Karpas-422 (cell line): Measurements from ENCODE around the gene SLC25A21. TPM values are rescaled to one million over a fixed set of nuclear protein-coding genes. Genes with fewer than 3 reads are reported as not detected.

Experiments
- DNase-seq: peaks from one replicate; pipeline ENCODE4 v3.0.0-alpha.2; 2015
- H2AFZ ChIP-seq: fragments of 200-600 bp; sonication (generic); 2 replicates; pipeline ENCODE4 v1.6.1; 2014; ENCODE audit warnings: antibody characterized with exemption, low read length, mixed read lengths
- H3K27ac ChIP-seq: fragments of 200-600 bp; sonication (generic); 2 replicates; pipeline ENCODE4 v1.5.1; 2014; ENCODE audit warnings: mild to moderate bottlenecking, low read length, moderate library complexity
- H3K27me3 ChIP-seq: fragments of 200-600 bp; sonication (generic); 2 replicates; pipeline ENCODE4 v1.6.1; 2014; ENCODE audit warnings: low read length, mixed read lengths
- H3K36me3 ChIP-seq: fragments of 200-600 bp; sonication (generic); 2 replicates; pipeline ENCODE4 v1.6.1; 2014; ENCODE audit warnings: low read length, mixed read lengths; ENCODE audit not compliant: insufficient read depth
- H3K4me1 ChIP-seq: fragments of 200-600 bp; sonication (generic); 2 replicates; pipeline ENCODE4 v1.6.1; 2014; ENCODE audit warnings: mild to moderate bottlenecking, low read length, mixed read lengths
- H3K4me2 ChIP-seq: fragments of 200-600 bp; sonication (generic); 2 replicates; pipeline ENCODE4 v1.6.1; 2014; ENCODE audit warnings: low read length, low read depth, mild to moderate bottlenecking; ENCODE audit not compliant: poor library complexity, severe bottlenecking
- H3K4me3 ChIP-seq: fragments of 200-600 bp; sonication (generic); 2 replicates; pipeline ENCODE4 v1.5.1; 2014; ENCODE audit warnings: mild to moderate bottlenecking, antibody characterized with exemption, low read length, mixed read lengths
- H3K79me2 ChIP-seq: fragments of 200-600 bp; sonication (generic); 2 replicates; pipeline ENCODE4 v1.6.1; 2014; ENCODE audit warnings: mild to moderate bottlenecking, low read length, mixed read lengths
- H3K9ac ChIP-seq: fragments of 200-600 bp; sonication (generic); 2 replicates; pipeline ENCODE4 v1.6.0; 2014; ENCODE audit warnings: low read length
- H3K9me2 ChIP-seq: fragments of 200-600 bp; sonication (generic), shearing (Covaris generic); replicated peaks from 2 replicates; pipeline ENCODE4 v1.6.0; 2014; ENCODE audit warnings: mild to moderate bottlenecking, low read length, moderate library complexity; ENCODE audit not compliant: insufficient read depth
- H3K9me3 ChIP-seq: fragments of 300-700, 200-600 bp; sonication (generic); 2 replicates; pipeline ENCODE4 v1.6.1; 2014; ENCODE audit warnings: low read length, mixed read lengths
- H4K20me1 ChIP-seq: fragments of 200-600 bp; sonication (generic); 2 replicates; pipeline ENCODE4 v1.6.1; 2014; ENCODE audit warnings: mild to moderate bottlenecking, antibody characterized with exemption, low read length, low read depth; ENCODE audit not compliant: insufficient read depth
- total RNA-seq: library from RNA; depleted of rRNA; stranded (reverse); fragments of >200 nt; shearing (Covaris generic); gene quantifications from 2 replicates; pipeline ENCODE4 v1.2.3, GENCODE V29; 2014; ENCODE audit warnings: low replicate concordance

The SLC25A21 gene
- total RNA-seq, 1 experiment from 2014 or later, result 1.5 TPM

GRCh38 chr14:37018571-37019240 lies 153.7 kb downstream of the SLC25A21 start:
- Histone ChIP-seq H3K36me3 (no peaks in the 10 kb centered on the region), H2AFZ (no peak overlapping the region), H3K27ac (no peak overlapping the region), H3K9me2 (no peaks in the 10 kb centered on the region), H3K9ac (no peak overlapping the region), H3K27me3 (no peaks in the 10 kb centered on the region), H3K9me3 (no peaks in the 10 kb centered on the region), H3K4me3 (no peak overlapping the region), H3K4me2 (no peak overlapping the region), H4K20me1 (no peaks in the 10 kb centered on the region), H3K79me2 (no peaks in the 10 kb centered on the region), H3K4me1 (peaks cover 23% of the 10 kb centered on the region)
- DNase-seq, result no peak

GRCh38 chr14:37013078-37013477 lies 159.3 kb downstream of the SLC25A21 start:
- H3K79me2 ChIP-seq, result no peaks in the 10 kb centered on the region
- H3K36me3 ChIP-seq, result no peaks in the 10 kb centered on the region
- no peak overlapping the region for H3K9ac ChIP-seq
- H4K20me1 ChIP-seq, result no peaks in the 10 kb centered on the region
- H3K27me3 ChIP-seq, result 0 out of 2 replicates have a peak, but pooled peaks cover 3% of the 10 kb centered on the region
- H3K9me3 ChIP-seq, result no peaks in the 10 kb centered on the region
- H3K4me3 ChIP-seq, result no peak overlapping the region
- DNase-seq, result no peak
- H3K9me2 ChIP-seq, result no peaks in the 10 kb centered on the region
- no peak overlapping the region for H3K4me2 ChIP-seq
- no peak overlapping the region for H2AFZ ChIP-seq
- H3K27ac ChIP-seq, result no peak overlapping the region
- H3K4me1 ChIP-seq, result no peaks in the 10 kb centered on the region

GRCh38 chr14:36998686-36999085 lies 173.7 kb downstream of the SLC25A21 start:
- Histone ChIP-seq H4K20me1 (no peaks in the 10 kb centered on the region), H2AFZ (no peak overlapping the region), H3K27me3 (peaks cover 2% of the 10 kb centered on the region; the same call in 1 of the 2 replicates), H3K4me3 (no peak overlapping the region), H3K79me2 (no peaks in the 10 kb centered on the region), H3K36me3 (no peaks in the 10 kb centered on the region), H3K9me3 (no peaks in the 10 kb centered on the region), H3K4me2 (no peak overlapping the region), H3K9me2 (no peaks in the 10 kb centered on the region), H3K4me1 (peaks cover 6% of the 10 kb centered on the region), H3K27ac (no peak overlapping the region), H3K9ac (no peak overlapping the region)
- DNase-seq, result no peak

- Histone ChIP-seq H3K9ac (no peak overlapping the region), H3K4me3 (no peak overlapping the region), H3K4me2 (no peak overlapping the region), H3K9me3 (no peaks in the 10 kb centered on the region), H4K20me1 (no peaks in the 10 kb centered on the region), H3K9me2 (no peaks in the 10 kb centered on the region), H3K27me3 (peaks cover 2% of the 10 kb centered on the region; the same call in 1 of the 2 replicates), H3K4me1 (peaks cover 6% of the 10 kb centered on the region), H2AFZ (no peak overlapping the region), H3K36me3 (no peaks in the 10 kb centered on the region), H3K79me2 (no peaks in the 10 kb centered on the region), H3K27ac (no peak overlapping the region)
- DNase-seq, result no peak
Observed at GRCh38 chr14:36997843-36998242, 174.6 kb downstream of the SLC25A21 start.

- Histone ChIP-seq H3K9me2 (no peaks in the 10 kb centered on the region), H3K9ac (no peak overlapping the region), H3K36me3 (no peaks in the 10 kb centered on the region), H3K4me3 (no peak overlapping the region), H2AFZ (no peak overlapping the region), H3K27me3 (peaks cover 2% of the 10 kb centered on the region; the same call in 1 of the 2 replicates), H3K9me3 (no peaks in the 10 kb centered on the region), H4K20me1 (no peaks in the 10 kb centered on the region), H3K79me2 (no peaks in the 10 kb centered on the region), H3K27ac (no peak overlapping the region), H3K4me2 (no peak overlapping the region), H3K4me1 (peaks cover 6% of the 10 kb centered on the region)
- no peak for DNase-seq
Observed at GRCh38 chr14:36996857-36997590, 175.4 kb downstream of the SLC25A21 start.

GRCh38 chr14:36996133-36996856 lies 176.1 kb downstream of the SLC25A21 start:
- Histone ChIP-seq H3K27ac (no peak overlapping the region), H3K9ac (no peak overlapping the region), H3K4me2 (no peak overlapping the region), H3K27me3 (peaks cover 2% of the 10 kb centered on the region; the same call in 1 of the 2 replicates), H3K9me2 (no peaks in the 10 kb centered on the region), H3K9me3 (no peaks in the 10 kb centered on the region), H3K4me1 (peaks cover 6% of the 10 kb centered on the region), H2AFZ (no peak overlapping the region), H3K36me3 (no peaks in the 10 kb centered on the region), H3K4me3 (no peak overlapping the region), H4K20me1 (no peaks in the 10 kb centered on the region), H3K79me2 (no peaks in the 10 kb centered on the region)
- DNase-seq, result no peak

- no peaks in the 10 kb centered on the region for H3K9me2 ChIP-seq
- no peak overlapping the region for H3K27ac ChIP-seq
- no peak for DNase-seq
- no peaks in the 10 kb centered on the region for H4K20me1 ChIP-seq
- H3K79me2 ChIP-seq, result no peaks in the 10 kb centered on the region
- no peaks in the 10 kb centered on the region for H3K36me3 ChIP-seq
- H3K27me3 ChIP-seq, result no peaks in the 10 kb centered on the region
- no peak overlapping the region for H3K4me3 ChIP-seq
- H3K4me2 ChIP-seq, result no peak overlapping the region
- H3K9ac ChIP-seq, result no peak overlapping the region
- no peak overlapping the region for H2AFZ ChIP-seq
- no peaks in the 10 kb centered on the region for H3K4me1 ChIP-seq
- no peaks in the 10 kb centered on the region for H3K9me3 ChIP-seq
Observed at GRCh38 chr14:36989806-36990205, 182.6 kb downstream of the SLC25A21 start.

GRCh38 chr14:36988989-36989388 lies 183.4 kb downstream of the SLC25A21 start:
- Histone ChIP-seq H3K27me3 (no peaks in the 10 kb centered on the region), H3K27ac (no peak overlapping the region), H3K79me2 (no peaks in the 10 kb centered on the region), H2AFZ (no peak overlapping the region), H3K4me1 (no peaks in the 10 kb centered on the region), H3K4me3 (no peak overlapping the region), H3K9me2 (no peaks in the 10 kb centered on the region), H3K36me3 (no peaks in the 10 kb centered on the region), H4K20me1 (no peaks in the 10 kb centered on the region), H3K9ac (no peak overlapping the region), H3K4me2 (no peak overlapping the region), H3K9me3 (no peaks in the 10 kb centered on the region)
- DNase-seq, result no peak
